ENCODE results near the gene TAS1R3. TPM values are rescaled to one million over a fixed set of nuclear protein-coding genes. Genes with fewer than 3 reads are reported as not detected.
A peak's percentile ranks its signal among the peaks of the same experiment; 100 is the strongest.

Gene TAS1R3
- total RNA-seq, 2 donors from 2014 or later = 0.09 to 0.35 TPM

DNA sequence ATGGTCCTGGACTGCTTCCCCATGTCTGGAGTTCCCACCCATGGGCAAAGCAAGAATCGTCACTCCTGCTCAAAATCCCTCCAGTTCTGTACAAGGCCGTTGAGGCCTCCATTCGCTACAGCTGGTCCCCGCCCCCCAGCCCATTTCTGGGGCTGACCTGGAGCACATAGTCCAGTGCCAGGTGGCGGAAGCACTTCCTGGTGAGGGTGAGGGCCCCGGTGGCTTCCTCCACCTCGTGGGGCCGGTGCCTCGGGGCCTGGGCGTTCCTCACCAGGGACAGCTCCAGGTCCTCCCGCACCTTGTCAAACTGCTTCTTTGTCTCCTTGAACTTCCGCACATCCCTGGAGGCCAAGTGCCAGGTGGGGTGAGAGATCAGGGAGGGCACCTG is 30.7 kb upstream of the TAS1R3 start:
- no peak overlapping the region for H3K27ac ChIP-seq (ENCODE audit: low read depth, low read length)
- H3K4me3 ChIP-seq (ENCODE audit: low read length) = no peak overlapping the region
- Mint-ChIP-seq H3K36me3 (ENCODE audit: low read depth) (no peaks in the 10 kb centered on the region), H3K27me3 (ENCODE audit: insufficient read depth) (no peaks in the 10 kb centered on the region), H3K27ac (no peak overlapping the region), H3K9me3 (no peaks in the 10 kb centered on the region), H3K4me3 (no peak overlapping the region), H3K4me1 (peaks cover 2% of the 10 kb centered on the region)
- H3K9me3 ChIP-seq (ENCODE audit: control insufficient read depth, low read length) = no peaks in the 10 kb centered on the region
- peaks cover 6% of the 10 kb centered on the region for H3K4me1 ChIP-seq (ENCODE audit: control insufficient read depth, insufficient read depth, low read length)
- 93 to 95% methylated on average over 7 to 12 of the region's 12 CpGs for WGBS, 2 experiments (ENCODE audit: insufficient coverage in 1 of 2, insufficient read length in 1 of 2)
- H3K27me3 ChIP-seq (ENCODE audit: control insufficient read depth, insufficient read depth, low read length, poor library complexity, severe bottlenecking) = no peaks in the 10 kb centered on the region
- no peak overlapping the region for H3K9ac ChIP-seq (ENCODE audit: extremely low read depth, low read length, poor library complexity, severe bottlenecking)
- no peak for DNase-seq
- TF ChIP-seq CTCF (conservative IDR thresholded peaks at IDR 0.05) = no peak
- no peaks in the 10 kb centered on the region for H3K36me3 ChIP-seq (ENCODE audit: control insufficient read depth, insufficient read depth, low read length)

DNA sequence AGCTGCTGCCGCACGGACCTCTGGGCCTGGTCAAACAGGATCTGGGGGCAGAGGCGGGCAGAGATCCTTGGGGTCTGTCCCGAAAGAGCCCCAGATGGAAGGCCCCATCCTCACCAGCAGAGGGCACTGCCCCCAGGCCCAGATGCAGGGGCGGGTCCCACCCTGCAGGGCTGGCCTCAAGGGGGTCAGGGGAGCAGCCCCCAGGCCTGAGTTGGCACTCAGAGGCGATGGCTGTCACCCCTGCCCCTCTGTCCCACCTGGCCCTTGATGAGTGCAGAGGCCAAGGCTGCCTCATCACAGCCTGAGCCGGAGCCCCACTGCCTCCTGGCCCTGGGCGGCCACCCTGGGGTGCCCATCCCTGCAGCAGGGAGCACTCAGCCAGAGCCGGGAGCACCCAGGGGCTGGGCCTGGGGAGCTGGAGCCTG is 29.1 kb upstream of the TAS1R3 start:
- WGBS, 2 experiments (ENCODE audit: insufficient coverage in 1 of 2, insufficient read length in 1 of 2) = 90% methylated on average over 4 to 9 of the region's 9 CpGs
- no peaks in the 10 kb centered on the region for H3K27me3 Mint-ChIP-seq (ENCODE audit: insufficient read depth)
- no peak overlapping the region for H3K4me3 ChIP-seq (ENCODE audit: low read length)
- peaks cover 13% of the 10 kb centered on the region for H3K4me1 Mint-ChIP-seq
- peaks cover 20% of the 10 kb centered on the region for H3K4me1 ChIP-seq (ENCODE audit: control insufficient read depth, insufficient read depth, low read length)
- H3K9me3 Mint-ChIP-seq = no peaks in the 10 kb centered on the region
- no peaks in the 10 kb centered on the region for H3K9me3 ChIP-seq (ENCODE audit: control insufficient read depth, low read length)
- TF ChIP-seq CTCF (conservative IDR thresholded peaks at IDR 0.05) = peak; percentile 82
- H3K36me3 ChIP-seq (ENCODE audit: control insufficient read depth, insufficient read depth, low read length) = no peaks in the 10 kb centered on the region
- H3K27ac ChIP-seq (ENCODE audit: low read depth, low read length) = no peak overlapping the region
- H3K27ac Mint-ChIP-seq = no peak overlapping the region
- DNase-seq = peak; percentile 75
- H3K36me3 Mint-ChIP-seq (ENCODE audit: low read depth) = no peaks in the 10 kb centered on the region
- H3K4me3 Mint-ChIP-seq = no peak overlapping the region
- no peaks in the 10 kb centered on the region for H3K27me3 ChIP-seq (ENCODE audit: control insufficient read depth, insufficient read depth, low read length, poor library complexity, severe bottlenecking)
- no peak overlapping the region for H3K9ac ChIP-seq (ENCODE audit: extremely low read depth, low read length, poor library complexity, severe bottlenecking)

DNA sequence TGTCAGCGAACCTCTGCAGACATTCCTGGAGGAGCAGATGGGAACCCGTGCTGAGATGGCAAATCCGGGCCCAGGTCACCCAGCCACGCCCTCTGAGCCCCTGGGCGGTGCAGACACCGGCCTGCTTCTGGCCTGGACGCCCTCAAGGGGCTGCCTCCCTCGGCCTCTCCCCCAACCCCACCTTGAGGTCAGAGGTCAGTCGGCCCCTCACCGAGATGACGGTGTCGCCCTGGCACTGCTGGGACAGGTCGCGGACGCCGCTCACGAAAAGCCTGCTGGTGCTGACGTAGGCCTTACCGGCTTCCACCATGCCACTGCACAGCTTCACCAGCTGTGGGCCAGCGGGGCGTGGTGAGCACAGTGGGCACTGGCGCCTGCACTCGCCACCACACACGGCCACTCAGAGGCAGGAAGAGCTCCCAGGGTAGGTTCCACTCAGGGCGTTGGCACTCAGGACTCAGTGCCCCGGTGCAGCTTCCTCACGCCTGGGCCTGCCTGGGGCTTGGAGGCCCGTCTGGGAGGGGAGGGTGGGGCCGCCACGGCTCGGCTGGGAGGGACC is 28.1 kb upstream of the TAS1R3 start:
- H3K27ac ChIP-seq (ENCODE audit: low read depth, low read length) = no peak overlapping the region
- no peaks in the 10 kb centered on the region for H3K36me3 ChIP-seq (ENCODE audit: control insufficient read depth, insufficient read depth, low read length)
- no peak for DNase-seq
- H3K9me3 ChIP-seq (ENCODE audit: control insufficient read depth, low read length) = no peaks in the 10 kb centered on the region
- peaks cover 20% of the 10 kb centered on the region for H3K4me1 ChIP-seq (ENCODE audit: control insufficient read depth, insufficient read depth, low read length)
- Mint-ChIP-seq H3K9me3 (no peaks in the 10 kb centered on the region), H3K36me3 (ENCODE audit: low read depth) (no peaks in the 10 kb centered on the region), H3K27me3 (ENCODE audit: insufficient read depth) (no peaks in the 10 kb centered on the region), H3K27ac (no peak overlapping the region), H3K4me1 (peaks cover 15% of the 10 kb centered on the region), H3K4me3 (no peak overlapping the region)
- H3K9ac ChIP-seq (ENCODE audit: extremely low read depth, low read length, poor library complexity, severe bottlenecking) = no peak overlapping the region
- 91 to 94% methylated on average over 18 to 31 of the region's 31 CpGs for WGBS, 2 experiments (ENCODE audit: insufficient coverage in 1 of 2, insufficient read length in 1 of 2)
- H3K27me3 ChIP-seq (ENCODE audit: control insufficient read depth, insufficient read depth, low read length, poor library complexity, severe bottlenecking) = no peaks in the 10 kb centered on the region
- no peak overlapping the region for H3K4me3 ChIP-seq (ENCODE audit: low read length)
- no peak for TF ChIP-seq CTCF (conservative IDR thresholded peaks at IDR 0.05)
